GM06990 (cell line): ENCODE results near the gene ABCC12.

Experiments
- DNase-seq: peaks from one replicate; pipeline ENCODE4 v3.0.0-alpha.2; 2011; ENCODE audit not compliant: insufficient read length; ENCODE audit errors: extremely low read depth
- H3K27me3 ChIP-seq: replicated peaks from 2 replicates; pipeline ENCODE4 v1.6.0; 2011; ENCODE audit warnings: low read length; ENCODE audit not compliant: control insufficient read depth, insufficient read depth
- H3K36me3 ChIP-seq: 2 replicates; pipeline ENCODE4 v1.5.1; 2011; ENCODE audit warnings: low read length; ENCODE audit not compliant: control insufficient read depth, insufficient read depth
- H3K4me3 ChIP-seq: replicated peaks from 2 replicates; pipeline ENCODE4 v1.5.1; 2011; ENCODE audit warnings: low read depth, mild to moderate bottlenecking, control low read depth, low read length
- CTCF ChIP-seq: IDR thresholded peaks from 2 replicates; pipeline ENCODE4 v1.5.1; 2011; ENCODE audit warnings: low read length, control low read depth, mild to moderate bottlenecking, inconsistent platforms; ENCODE audit not compliant: insufficient read depth, poor library complexity, severe bottlenecking

The ABCC12 gene

GRCh38 chr16:48133455-48134211, 22.2 kb downstream of the ABCC12 start:
- H3K27me3 ChIP-seq, result no peaks in the 10 kb centered on the region; the same call in none of the 2 replicates
- H3K4me3 ChIP-seq, result no peak overlapping the region
- DNase-seq, result no peak
- H3K36me3 ChIP-seq, result no peaks in the 10 kb centered on the region
- no peak for TF ChIP-seq CTCF

- no peak for DNase-seq
- Histone ChIP-seq H3K4me3 (no peak overlapping the region), H3K27me3 (peaks cover 1% of the 10 kb centered on the region; the same call in 1 of the 2 replicates), H3K36me3 (no peaks in the 10 kb centered on the region)
- TF ChIP-seq CTCF, result no peak
These were observed 23.1 kb downstream of the ABCC12 start for GRCh38 chr16:48132696-48133095.

GRCh38 chr16:48131201-48131935, 24.4 kb downstream of the ABCC12 start:
- DNase-seq, result no peak
- Histone ChIP-seq H3K36me3 (no peaks in the 10 kb centered on the region), H3K4me3 (no peak overlapping the region), H3K27me3 (peaks cover 1% of the 10 kb centered on the region; the same call in 1 of the 2 replicates)
- no peak for TF ChIP-seq CTCF

GRCh38 chr16:48129926-48130325, 25.9 kb downstream of the ABCC12 start:
- H3K27me3 ChIP-seq, result peaks cover 1% of the 10 kb centered on the region; the same call in 1 of the 2 replicates
- no peaks in the 10 kb centered on the region for H3K36me3 ChIP-seq
- no peak for TF ChIP-seq CTCF
- H3K4me3 ChIP-seq, result no peak overlapping the region
- no peak for DNase-seq

GRCh38 chr16:48128769-48129168, 27.0 kb downstream of the ABCC12 start:
- no peak for DNase-seq
- Histone ChIP-seq H3K27me3 (peaks cover 1% of the 10 kb centered on the region; the same call in 1 of the 2 replicates), H3K36me3 (no peaks in the 10 kb centered on the region), H3K4me3 (no peak overlapping the region)
- TF ChIP-seq CTCF, result no peak
